ENCODE results near the gene NCOA4.

The NCOA4 gene

DNA sequence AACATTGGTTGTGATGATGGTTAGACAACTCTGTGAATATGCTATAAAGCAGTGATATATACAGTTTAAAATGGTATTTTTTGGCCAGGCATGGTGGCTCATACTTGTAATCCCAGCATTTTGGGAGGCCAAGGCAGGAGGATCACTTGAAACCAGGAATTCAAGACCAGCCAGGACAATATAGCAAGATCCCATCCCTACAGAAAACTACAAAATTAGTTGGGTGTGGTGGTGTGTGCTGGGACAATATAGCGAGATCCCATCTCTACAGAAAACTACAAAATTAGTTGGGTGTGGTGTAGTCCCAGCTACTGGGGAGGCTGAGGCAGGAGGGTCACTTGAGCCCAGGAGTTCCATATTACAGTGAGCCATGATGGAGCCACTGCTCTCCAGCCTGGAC is 43.1 kb upstream of the NCOA4 start:
- no peak for DNase-seq (ENCODE audit: low read depth in 2 of 2)
- H3K4me3 ChIP-seq (replicated peaks in 1 of 2; ENCODE audit: low read depth in 2 of 2, low read length in 2 of 2) = no peak overlapping the region
- TF ChIP-seq, protein P1, sequence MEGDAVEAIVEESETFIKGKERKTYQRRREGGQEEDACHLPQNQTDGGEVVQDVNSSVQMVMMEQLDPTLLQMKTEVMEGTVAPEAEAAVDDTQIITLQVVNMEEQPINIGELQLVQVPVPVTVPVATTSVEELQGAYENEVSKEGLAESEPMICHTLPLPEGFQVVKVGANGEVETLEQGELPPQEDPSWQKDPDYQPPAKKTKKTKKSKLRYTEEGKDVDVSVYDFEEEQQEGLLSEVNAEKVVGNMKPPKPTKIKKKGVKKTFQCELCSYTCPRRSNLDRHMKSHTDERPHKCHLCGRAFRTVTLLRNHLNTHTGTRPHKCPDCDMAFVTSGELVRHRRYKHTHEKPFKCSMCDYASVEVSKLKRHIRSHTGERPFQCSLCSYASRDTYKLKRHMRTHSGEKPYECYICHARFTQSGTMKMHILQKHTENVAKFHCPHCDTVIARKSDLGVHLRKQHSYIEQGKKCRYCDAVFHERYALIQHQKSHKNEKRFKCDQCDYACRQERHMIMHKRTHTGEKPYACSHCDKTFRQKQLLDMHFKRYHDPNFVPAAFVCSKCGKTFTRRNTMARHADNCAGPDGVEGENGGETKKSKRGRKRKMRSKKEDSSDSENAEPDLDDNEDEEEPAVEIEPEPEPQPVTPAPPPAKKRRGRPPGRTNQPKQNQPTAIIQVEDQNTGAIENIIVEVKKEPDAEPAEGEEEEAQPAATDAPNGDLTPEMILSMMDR (IDR thresholded peaks at IDR 0.05; ENCODE audit: low read depth, low read length) = no peak

DNA sequence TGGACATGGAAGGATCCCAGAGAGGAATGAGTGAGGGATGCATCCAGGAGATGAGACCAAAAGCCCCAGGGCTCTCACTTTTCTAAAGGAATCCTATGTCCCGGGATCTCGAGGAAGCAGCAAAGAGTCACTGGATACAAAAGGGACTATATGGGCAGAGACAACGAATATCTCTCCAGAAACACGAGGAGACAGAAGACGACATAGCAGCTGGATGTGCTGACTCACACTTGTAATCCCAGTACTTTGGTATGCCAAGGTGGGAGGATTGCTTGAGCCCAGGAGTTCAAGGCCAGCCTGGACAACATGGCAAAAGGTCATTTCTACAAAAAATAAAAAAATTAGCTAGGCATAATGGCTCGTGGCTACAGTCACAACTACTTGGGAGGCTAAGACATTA is 40.3 kb upstream of the NCOA4 start:
- no peak overlapping the region for H3K4me3 ChIP-seq (replicated peaks in 1 of 2; ENCODE audit: low read depth in 2 of 2, low read length in 2 of 2)
- DNase-seq (ENCODE audit: low read depth in 2 of 2) = no peak
- TF ChIP-seq, protein P1 (IDR thresholded peaks at IDR 0.05; ENCODE audit: low read depth, low read length) = no peak

DNA sequence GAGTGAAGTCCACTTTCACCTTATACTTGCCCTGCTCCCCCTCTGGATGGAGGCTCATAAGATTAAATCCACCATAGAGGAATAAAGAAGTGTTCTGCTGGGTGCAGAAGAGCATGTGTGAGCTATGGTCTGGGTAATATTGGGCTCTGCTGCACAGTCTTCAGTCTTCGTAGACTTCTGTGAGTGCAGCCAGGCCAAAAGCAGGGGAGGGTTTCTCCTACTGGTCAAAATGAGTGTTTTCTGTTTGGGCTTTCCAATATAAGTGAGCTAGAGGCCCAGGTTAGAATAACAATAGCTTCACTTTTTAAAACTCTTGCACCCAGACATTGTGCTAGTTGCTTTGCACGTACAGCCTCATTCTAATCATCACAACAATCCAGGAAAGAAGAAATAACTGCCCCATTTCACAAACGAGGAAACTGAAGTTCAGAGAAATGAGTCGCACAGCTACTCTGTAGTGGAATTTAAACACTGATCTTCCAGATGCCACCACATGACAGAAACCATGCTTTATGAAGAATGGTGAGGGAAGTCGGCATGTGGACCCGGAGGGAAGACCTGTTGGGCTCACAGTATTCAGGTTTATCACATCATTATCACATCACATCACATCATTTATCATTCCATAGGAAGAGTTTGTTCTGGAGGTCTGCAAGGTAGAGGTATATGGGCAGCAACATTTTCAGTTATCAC is 39.5 kb upstream of the NCOA4 start:
- TF ChIP-seq, protein P1 (IDR thresholded peaks at IDR 0.05; ENCODE audit: low read depth, low read length) = no peak
- H3K4me3 ChIP-seq (replicated peaks in 1 of 2; ENCODE audit: low read depth in 2 of 2, low read length in 2 of 2) = no peak overlapping the region
- DNase-seq (ENCODE audit: low read depth in 2 of 2) = no peak

DNA sequence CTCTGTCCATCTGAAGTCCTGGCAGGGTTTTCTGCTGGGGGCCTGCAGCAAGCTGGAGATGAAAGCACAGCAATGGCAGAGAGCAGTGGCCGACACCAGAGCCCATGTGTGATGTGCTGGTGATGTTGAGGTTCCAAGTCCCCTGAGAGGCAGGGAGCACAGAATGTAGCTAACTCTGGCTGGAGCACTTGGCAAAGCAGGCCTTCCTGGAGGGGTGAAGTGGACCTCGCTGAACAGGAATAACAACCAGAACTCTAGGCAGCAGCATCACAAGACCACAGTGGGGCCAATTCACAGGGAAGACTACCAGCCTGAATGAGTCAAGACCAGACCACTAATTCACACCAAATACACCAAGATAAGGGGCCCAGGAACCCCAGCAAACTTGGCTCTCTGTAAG is 38.5 kb upstream of the NCOA4 start:
- TF ChIP-seq, protein P1 (IDR thresholded peaks at IDR 0.05; ENCODE audit: low read depth, low read length) = no peak
- no peak overlapping the region for H3K4me3 ChIP-seq (replicated peaks in 1 of 2; ENCODE audit: low read depth in 2 of 2, low read length in 2 of 2)
- no peak for DNase-seq (ENCODE audit: low read depth in 2 of 2)

DNA sequence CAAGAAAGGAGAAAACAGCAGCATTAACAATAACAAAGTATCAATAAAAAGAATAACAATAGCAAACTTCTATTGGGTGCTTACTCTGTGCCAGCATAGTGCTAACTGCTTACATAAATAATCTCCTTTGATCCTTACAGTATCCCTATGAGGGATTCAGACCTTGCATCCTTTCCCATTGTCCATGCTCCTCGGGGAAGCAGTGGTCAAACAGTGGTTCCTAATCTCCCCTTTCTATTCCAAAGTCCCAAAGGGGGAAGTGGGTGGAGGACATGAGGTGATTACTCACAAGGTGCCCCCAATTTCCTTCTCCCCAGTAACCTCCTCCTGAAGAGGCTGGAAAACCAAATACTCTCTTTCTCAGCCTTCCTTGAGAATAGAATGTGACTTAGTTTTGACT is 37.7 kb upstream of the NCOA4 start:
- DNase-seq (ENCODE audit: low read depth in 2 of 2) = no peak
- TF ChIP-seq, protein P1 (IDR thresholded peaks at IDR 0.05; ENCODE audit: low read depth, low read length) = no peak
- no peak overlapping the region for H3K4me3 ChIP-seq (replicated peaks in 1 of 2; ENCODE audit: low read depth in 2 of 2, low read length in 2 of 2)

DNA sequence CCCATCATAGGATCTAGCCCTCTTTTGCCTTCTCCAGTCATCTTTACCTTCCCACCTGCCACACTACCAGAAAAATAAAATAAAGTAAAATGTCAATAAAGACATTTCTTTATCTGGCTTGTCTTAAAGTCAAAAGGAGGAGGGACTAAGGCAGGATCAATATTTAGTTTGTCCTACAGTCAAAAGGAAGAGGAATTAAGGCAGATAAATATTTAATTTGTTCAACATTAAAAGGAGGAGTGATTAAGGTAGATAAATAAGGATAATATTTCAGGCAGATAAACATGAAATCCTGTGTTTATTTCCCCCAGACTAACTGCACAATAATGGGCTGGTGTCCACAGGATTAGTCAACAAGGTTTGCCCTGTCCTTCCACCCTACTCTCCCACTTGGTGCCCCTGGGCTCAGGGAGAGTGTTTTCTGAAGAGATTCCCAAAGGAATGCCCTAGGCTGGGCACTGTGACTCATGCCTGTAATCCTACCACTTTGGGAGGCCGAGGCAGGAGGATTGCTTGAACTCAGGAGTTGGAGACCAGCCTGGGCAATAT is 33.9 kb upstream of the NCOA4 start:
- DNase-seq (ENCODE audit: low read depth in 2 of 2) = no peak
- TF ChIP-seq, protein P1 (IDR thresholded peaks at IDR 0.05; ENCODE audit: low read depth, low read length) = no peak
- H3K4me3 ChIP-seq (replicated peaks in 1 of 2; ENCODE audit: low read depth in 2 of 2, low read length in 2 of 2) = no peak overlapping the region

Data from cardiac fibroblast (primary cell).